Measurements from ENCODE around the gene MYMX.
"Not testable (repeated sequence)": the region's sequence is repeated elsewhere in the genome, so short reads cannot be mapped to it uniquely, and the experiment has no call there.

DNA sequence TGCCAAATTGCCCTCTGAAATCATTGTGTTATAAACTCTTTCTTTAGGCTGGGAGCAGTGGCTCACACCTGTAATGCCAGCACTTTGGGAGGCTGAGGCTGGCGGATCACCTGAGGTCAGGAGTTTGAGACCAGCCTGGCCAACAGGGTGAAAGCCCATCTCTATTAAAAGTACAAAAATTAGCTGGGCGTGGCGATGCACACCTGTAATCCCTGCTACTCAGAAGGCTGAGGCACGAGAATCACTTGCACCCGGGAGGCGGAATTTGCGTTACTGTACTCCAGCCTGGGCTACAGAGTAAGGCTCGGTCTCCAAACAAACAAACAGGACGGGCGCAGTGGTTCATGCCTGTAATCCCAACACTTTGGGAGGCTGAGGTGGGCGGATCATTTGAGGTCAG is 20.4 kb upstream of the MYMX start:
- TF ChIP-seq CTCF (conservative IDR thresholded peaks at IDR 0.05; ENCODE audit: low read depth, low read length); EZH2 (IDR thresholded peaks at IDR 0.05; ENCODE audit: low read length, unreplicated experiment); EZH2phosphoT487 (IDR thresholded peaks at IDR 0.05; ENCODE audit: borderline replicate concordance, low read length): not testable (repeated sequence)

All from PC-3 (cell line).